Stimulated activated CD8-positive, alpha-beta memory T cell treated with anti-CD3 and anti-CD28 coated beads, Interleukin-12 subunit alpha, Interleukin-12 subunit beta, amount 100 ng/mL, for 4 hours (primary cell): Measurements from ENCODE around the gene FNDC3B.
"Not testable (repeated sequence)": the region's sequence is repeated elsewhere in the genome, so short reads cannot be mapped to it uniquely, and the experiment has no call there.

Experiments
- DNase-seq: peaks from one replicate; pipeline ENCODE4 v3.0.0-alpha.2; 2020; ENCODE audit warnings: low read depth

FNDC3B gene

DNA sequence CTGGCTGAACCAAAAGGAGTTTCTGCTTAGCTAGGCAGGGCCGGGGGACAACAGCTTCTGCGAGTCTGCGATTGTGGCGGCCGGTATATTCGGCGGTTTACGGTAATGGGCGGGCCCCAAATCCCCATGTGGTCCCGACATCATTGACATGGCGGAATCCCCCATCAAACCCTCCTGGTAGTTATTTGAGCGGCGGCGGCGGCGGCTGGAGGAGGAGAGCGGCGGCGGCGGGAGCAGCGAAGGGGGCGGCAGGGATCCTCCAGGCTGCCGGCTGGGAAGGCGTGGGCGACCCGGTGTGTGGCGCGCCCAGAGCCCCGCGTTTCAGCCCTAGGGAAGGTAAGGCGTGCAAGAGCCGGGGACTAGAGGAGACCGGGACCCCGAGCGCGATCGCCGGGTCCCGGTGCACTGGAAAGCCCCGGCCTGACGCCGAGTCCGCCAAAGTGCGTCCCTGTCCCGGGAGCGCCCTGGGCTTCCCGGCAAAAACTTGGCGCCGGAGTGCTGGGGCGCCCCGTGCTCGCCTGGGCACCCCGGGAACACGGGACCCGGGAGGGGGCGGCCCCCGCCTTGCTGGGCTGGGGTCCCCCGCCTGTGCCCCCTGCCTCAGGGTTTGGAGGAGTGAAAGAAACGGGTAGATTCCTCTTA lies at the start of gene FNDC3B:
FNDC3B (plus strand) TSS at position 143 of the 642 bp plus-strand sequence. CDS start 72,902 bp downstream, outside the sequence.
- peak; percentile 85 for DNase-seq

DNA sequence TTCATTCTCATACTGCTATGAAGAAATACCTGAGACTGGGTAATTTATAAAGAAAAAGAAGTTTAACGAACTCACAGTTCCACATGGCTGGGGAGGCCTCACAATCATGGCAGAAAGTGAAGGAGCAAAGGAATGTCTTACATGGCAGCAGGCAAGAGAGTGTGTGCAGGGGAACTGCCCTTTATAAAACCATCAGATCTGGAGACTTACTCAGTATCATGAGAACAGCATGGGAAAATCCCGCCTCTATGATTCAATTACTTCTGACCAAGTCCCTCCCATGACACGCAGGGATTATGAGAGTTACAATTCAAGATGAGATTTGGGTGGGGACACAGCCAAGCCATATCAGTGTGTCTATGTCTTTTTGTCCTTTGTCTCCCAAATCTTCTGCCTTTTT lies 49.1 kb upstream of the FNDC3B start:
- not testable (repeated sequence) for DNase-seq

DNA sequence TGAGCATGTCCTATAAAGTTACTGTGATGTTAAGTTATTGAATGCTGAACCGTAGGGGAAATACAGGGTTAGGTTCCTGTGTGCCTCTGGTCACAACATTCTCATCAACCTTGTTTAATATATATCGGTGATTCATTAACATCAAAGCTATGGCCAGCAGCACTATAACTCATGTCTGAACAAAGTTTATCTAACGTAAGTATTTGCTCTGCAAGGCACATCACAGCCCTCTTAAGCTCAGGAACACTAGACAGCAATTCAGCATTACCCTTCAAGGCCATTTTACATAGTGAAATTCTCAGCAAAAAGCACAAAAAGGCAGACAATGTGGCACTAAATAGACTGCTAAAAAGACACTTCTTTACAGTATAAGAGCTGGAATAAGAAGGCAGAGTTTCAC lies 48.2 kb upstream of the FNDC3B start:
- DNase-seq, result no peak

DNA sequence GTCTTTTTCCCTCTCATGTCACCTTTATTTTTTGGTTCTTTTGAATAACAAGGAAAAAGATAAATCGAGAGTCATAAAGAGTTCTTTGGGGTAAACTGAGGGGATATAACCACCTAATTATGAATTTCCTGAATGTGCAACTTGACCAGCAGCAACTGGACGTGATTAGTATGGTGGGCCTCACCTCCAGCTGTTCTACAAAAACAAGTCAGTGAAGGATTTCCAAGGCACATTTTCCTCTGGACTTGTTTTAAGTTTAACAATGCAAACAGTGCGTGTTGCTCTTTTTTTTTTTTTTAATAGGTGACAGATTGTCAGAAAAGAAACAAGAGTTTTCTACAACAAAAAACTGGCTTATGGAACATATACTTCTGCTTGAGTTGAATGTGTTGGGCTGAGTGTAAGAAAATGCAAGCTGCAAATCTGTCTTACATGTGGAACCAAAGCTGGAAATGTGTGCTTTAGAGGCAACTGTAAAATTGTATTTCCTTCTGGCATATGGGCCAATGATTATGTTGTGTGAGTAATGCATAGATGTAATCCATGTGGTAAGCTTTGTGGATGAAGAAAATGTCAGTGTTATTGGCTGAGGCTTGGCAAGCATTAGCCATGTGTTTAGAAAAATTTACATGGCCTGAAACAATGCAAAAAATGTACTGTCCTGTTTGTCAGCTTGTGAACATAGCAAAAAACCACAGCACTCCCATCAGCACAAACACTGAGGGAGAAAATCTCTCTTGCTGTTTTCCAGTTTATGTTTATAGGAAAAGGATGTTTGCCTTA lies 44.5 kb upstream of the FNDC3B start:
- DNase-seq, result no peak

DNA sequence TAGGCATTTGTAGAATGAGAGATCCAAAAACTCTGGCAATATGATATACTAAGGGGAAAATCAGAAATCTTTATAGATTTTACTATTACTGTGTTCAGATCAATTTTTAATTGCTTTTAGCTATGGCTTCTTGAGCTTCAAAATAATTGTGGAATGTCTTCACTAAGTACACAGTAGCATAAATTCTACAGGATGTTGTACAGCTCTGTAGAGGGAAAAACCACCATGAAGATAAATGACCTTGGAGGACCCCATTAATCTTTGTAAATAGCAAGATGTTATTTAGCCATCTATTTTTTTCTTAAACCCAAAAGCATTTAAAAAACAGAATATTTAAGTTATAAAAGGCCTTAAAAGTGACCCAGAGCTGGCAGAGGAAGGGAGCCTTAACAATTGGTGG lies 43.9 kb upstream of the FNDC3B start:
- no peak for DNase-seq

DNA sequence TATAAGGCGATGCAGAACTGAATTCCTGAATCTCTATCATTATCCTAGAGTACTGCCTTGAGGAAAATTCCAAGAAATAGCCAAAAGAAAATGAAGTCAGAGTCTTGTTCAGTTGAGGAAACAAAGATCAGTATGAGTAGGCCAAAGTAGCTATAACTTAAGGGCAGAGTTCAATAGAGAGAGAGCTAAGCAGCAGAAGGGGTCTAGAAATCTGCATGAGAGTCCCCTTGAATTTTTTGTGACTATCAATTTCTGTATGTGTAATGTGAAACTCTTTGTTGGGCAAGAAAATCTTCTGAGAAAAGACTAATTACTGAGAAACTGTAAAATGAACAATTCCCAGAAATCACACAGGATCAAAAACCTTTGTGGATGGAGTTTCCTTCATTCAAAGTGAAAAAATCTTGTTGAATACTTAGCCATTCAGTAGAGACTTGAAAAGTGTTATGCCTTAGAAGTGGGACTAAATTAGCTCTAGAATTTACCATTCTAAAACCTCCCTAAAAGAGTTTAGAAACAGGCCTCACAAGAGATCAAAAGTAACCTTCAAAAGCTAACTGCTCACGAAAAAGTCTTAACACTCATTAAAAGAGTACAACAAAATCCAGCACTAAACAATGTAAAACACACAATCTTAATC lies 43.1 kb upstream of the FNDC3B start:
- no peak for DNase-seq

DNA sequence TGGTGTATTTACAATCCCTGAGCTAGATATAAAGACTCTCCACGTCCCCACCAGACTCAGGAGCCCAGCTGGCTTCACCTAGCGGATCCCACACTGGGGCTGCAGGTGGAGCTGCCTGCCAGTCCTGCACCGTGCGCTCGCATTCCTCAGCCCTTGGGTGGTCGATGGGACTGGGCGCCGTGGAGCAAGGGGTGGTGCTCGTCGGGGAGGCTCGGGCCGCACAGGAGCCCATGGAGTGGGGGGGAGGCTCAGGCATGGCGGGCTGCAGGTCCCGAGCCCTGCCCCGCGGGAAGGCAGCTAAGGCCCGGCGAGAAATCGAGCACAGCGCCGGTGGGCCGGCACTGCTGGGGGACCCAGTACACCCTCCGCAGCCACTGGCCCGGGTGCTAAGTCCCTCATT lies 40.6 kb upstream of the FNDC3B start:
- DNase-seq, result not testable (repeated sequence)

DNA sequence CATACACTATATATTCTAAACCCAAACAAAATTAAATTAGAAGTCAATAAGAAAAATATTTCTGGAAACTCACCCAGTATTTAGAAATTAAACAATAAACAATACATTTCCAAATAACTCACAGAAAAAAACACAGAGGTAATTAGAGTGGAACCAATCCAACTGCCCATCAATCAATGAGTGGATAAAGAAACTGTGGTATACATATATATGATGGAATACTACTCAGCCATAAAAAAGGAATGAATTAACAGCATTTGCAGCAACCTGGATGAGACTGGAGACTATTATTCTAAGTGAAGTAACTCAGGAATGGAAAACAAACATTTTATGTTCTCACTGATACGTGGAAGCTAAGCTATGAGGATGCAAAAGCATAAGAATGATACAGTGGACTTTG lies 37.8 kb upstream of the FNDC3B start:
- DNase-seq, result not testable (repeated sequence)

DNA sequence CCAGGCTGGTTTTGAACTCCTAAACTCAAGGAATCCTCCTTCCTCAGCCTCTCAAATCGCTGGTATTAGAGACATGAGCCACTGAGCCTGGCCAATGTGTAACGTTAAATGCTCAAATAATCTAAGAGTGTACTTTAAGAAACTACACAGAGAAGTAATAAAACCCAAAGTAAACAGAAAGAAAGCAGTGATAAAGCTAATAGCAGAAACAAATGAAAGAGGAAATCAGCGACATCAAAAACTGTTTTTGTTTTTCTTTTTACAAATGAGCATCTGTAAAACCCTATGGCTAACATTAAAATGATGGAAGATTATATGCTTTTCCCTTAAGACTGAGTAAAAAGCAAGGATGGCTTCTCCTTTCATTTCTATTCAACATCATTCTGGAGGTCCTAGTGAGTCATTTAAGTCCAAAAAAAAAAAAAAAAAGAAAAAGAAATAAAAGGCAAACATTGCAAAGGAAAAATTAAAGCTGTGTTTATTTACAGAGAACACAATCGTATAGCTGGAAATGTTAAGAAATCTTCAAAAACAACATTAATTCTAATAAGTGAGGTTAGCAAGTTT lies 36.8 kb upstream of the FNDC3B start:
- no peak for DNase-seq

DNA sequence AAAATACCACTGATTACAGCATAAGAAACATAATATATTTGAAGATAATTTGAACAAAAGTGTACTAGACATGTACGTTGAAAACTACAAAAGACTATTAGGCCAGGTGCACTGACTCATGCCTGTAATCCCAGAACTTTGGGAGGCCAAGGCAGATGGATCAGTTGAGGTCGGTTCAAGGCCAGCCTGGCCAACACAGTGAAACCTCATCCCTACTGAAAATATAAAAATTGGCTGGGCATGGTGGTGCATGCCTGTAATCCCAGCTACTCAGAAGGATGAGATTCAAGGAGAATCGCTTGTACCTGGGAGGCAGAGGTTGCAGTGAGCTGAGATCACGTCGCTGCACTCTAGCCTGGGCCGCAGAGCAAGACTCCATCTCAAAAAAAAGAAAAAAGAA lies 36.2 kb upstream of the FNDC3B start:
- no peak for DNase-seq

DNA sequence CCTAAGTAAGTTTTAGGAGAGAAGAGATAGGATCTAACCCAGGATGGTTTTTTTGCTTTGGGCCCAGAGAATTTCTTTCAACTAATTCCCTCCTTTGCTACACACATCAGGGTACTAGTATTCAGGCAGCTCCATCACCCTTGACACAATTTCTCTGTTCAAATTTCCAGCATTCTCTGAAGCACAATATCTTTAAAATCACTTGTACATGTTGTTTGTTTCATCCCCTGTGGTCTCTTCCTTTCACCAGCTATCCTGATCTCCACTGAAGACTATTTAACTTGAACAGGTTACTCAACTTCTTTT lies 32.4 kb upstream of the FNDC3B start:
- no peak for DNase-seq

DNA sequence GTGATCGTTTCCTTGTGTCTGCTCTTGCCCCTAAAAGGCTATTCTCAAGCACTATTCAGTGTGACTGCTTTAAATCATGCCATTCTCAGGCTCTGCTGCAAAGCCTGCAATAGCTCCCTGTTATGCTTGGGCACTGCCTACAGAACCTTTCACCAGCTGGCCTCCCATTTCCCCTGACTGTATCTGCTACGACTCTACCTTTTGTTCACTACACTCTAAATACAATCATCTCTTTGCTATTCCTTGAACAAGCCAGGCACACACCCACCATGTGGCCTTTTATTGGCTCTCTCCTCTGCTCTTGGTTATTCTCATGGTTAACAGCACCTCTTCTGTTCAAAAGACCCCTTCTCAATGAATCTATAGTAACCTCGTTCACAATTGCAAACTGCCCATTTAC lies 29.6 kb upstream of the FNDC3B start:
- DNase-seq, result no peak

DNA sequence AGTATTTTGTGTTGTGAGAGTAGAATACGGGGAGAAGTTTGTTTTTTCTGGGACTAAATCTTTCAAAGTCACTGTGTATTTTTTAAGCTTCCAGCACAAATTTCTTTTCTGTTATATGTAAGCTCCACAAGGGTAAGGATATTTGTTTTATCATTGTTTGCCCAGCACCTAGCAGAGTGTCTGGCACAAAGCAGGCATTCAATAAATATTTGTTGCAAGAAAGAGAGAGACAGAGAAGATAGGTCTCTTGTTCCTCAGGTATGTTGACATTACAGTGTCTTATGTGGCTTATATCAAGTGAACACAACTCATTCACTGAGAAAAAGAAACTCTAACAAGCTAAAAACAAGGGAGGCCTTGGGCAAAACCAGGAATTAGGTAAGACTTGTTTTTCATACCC lies 26.6 kb upstream of the FNDC3B start:
- DNase-seq, result no peak

DNA sequence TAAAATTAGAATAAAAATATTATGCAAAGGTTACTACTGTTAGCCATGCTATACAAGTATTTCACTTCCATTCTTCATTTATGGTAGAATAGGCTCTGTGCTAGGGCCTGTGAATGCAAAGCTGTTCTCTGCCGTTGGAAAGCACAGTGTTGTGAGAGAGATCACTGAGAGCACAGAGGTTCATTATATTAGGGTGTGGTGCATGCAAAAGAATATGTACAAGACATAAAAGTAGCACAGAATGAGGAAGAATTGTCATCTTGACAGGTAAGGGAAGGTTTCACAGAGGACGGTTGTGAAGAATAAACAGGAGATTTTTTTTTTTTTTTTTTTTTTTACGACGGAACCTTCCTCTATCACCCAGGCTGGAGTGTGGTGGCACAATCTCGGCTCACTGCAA lies 25.2 kb upstream of the FNDC3B start:
- DNase-seq, result no peak

DNA sequence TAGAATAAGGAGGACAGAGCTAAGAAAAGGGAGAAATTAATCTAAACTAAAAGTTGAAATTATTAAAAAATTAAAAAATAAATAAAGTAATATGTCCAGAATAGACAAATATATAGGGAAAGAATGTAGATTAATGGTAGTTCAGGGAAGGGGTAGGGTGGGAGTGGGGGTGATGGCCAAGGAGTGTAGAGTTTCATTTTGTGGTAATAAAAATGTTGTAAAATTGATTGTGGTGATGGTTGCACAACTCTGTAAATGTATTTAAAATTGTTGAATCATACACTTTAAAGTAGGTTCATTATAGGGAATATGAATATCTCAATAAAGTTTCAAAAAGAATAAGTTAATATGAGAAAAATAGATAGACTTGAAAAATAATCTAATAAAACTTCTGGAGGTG lies 21.0 kb upstream of the FNDC3B start:
- DNase-seq, result no peak

DNA sequence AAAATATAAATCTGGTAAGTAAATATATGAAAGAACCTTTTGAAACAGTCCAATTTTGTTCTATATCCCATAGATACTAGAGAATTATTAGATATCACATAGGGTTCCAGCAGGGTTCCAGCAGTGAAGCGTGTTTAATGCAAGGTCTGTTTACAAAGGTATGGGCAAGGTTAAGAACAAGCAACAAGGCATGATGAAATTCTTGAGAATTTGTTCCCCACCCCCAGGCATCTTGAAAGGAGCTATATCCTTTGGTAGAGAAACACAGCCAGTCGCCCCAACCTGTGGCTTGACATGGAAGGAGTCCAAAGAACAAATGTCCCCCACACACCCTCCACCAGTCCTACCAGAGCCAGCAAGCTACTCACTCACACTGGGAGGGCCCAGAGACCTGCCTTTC lies 18.6 kb upstream of the FNDC3B start:
- DNase-seq, result no peak

DNA sequence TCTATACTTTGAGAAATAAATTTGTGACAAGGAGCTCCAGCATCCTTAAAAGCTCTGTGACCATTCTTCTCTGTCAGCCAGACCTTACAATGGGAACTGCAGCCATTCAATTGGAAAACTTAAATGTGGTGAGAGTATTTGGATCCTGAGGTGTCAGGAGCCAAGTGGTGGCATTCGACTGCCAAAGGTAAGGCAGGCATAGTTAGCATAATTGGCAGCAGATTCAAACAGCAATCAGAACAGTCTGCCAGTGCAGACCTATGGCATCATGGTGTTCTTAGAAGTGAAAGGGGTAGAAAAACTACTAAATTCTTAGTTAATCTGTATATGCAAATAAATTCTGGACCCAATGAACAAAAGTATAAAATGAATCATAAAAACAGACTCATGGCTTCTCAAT lies 18.2 kb upstream of the FNDC3B start:
- DNase-seq, result no peak

DNA sequence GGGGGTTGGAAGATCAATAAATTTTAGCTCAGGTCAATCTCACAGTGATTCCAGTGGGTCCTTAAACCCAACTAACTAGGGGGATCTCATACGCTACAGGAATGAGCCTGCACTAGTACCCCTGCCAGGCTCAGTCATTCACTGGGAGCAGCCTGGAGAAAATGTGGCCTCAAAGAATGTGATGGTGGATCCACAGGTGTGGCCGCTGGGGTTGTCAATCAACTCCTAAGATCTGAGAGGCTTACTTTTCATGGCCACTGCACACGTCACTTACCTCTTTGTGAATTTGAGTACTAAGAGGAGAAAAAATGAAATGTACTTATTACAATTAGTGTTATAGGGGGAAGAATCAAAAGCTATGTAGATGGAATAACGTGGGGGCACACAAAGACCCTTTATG lies 17.5 kb upstream of the FNDC3B start:
- no peak for DNase-seq

DNA sequence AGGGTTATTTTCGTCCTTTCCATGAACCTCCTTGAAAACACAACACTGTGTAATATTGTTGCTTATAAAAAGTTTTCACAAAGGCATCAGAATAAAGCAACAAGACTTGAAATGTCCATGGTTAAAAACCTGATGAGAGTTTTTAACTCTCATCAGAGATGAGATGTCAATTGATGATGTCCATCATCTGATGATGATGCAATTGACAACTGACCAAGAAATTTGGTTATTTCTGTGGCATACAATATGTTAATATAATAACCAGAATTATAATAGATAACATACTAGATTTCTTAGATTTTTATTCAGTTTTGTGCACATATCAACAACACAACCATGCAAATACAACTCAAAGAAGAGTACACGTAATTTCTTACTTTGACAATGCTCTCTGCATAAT lies 15.5 kb upstream of the FNDC3B start:
- DNase-seq, result no peak

DNA sequence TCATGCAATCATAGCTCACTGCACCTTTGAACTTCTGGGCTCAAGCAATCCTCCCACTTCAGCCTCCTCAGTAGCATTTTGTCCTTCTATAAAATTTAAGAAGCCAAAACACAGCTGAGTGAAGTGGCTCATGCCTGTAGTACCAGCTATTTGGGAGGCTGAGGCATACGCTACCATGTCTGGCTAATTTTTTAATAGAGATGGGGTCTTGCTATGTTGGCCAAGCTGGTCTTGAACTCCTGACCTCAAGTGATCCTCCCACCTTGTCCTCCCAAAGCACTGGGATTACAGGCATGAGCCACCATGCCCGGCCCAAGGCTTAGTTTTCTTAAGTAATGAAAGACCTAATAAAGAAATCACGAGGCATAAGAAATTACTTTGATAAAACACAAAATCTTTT lies 14.7 kb upstream of the FNDC3B start:
- DNase-seq, result no peak

DNA sequence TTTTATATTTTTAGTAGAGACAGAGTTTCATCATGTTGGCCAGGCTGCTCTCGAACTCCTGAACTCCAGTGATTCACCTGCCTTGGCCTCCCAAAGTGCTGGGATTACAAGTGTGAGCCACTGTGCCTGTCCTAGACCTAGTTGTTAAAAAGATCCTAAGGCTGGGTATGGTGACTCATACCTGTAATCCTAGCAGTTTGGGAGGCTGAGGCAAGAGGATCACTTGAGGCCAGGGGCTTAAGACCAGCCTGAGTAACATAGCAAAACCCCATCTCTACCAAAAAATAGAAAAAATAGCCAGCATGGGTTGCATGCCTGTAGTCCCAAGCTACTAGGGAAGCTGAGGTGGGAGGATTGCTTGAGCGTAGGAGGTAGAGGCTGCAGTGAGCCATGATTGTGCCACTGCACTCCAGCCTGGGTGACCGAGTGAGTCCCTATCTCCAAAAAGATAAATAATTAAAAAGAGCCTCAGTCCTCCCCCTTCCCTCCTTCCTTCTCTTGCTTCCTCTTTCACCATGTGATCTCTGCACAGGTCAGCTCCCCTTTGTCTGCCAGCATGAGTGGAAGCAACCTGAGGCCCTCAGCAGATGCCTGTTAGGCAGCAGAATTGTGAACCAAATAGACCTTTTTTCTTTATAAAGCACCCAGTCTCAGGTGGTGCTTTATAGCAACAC lies 9.8 kb upstream of the FNDC3B start:
- DNase-seq, result no peak

DNA sequence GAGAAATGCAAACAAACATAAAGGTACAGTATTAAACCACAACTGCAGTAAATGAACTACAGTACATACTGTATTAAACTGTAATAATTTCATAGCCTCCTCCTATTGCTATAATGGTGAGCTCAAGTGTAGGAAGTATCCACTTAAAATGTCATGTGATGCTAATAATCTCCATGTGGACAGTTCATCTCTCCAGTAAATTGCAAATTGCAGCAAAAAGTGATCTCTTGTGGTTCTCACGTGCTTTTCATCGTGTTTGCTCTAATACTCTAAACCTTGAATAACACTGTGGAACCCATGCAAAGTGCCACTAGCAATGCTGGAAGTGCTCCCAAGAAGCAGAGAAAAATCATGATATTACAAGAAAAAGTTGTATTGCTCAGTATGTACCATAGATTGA lies 9.2 kb upstream of the FNDC3B start:
- DNase-seq, result no peak

DNA sequence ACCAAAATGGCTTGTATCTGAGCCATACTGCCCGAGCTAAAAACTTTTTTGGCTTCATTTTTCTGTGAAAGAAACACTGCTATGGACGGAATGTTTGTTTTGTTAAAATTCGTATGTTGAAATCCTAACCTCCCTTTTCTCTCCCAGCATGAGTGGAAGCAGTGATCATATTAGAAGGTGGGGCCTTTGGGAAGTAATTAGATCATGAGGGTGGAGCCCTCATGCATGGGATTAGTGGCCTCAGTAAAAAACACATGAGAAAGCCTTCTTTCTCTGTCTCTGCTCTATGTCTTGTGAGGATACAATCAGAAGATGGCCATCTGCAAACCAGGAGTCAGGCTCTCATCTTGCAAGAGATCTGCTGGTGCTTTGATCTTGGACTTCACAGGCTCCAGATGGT lies 7.4 kb upstream of the FNDC3B start:
- no peak for DNase-seq
